Activated naive CD4-positive, alpha-beta T cell treated with anti-CD3 and anti-CD28 coated beads for 36 hours (primary cell): ENCODE measurements around the gene NIM1K. TPM values are rescaled to one million over a fixed set of nuclear protein-coding genes. Genes with fewer than 3 reads are reported as not detected.
"Not testable (repeated sequence)": the region's sequence is repeated elsewhere in the genome, so short reads cannot be mapped to it uniquely, and the experiment has no call there.

Experiments
- CTCF ChIA-PET: fragments of 350-600 bp; sonication (Branson Sonifier 250); formaldehyde crosslinking; loops from one replicate; lab custom pipeline; 2021; ENCODE audit warnings: antibody characterized with exemption; lab: Charles Lee
- DNase-seq: peaks from one replicate; pipeline ENCODE4 v3.0.0-alpha.2; 2020
- H3K27ac Mint-ChIP-seq: one replicate; pipeline ENCODE4 v1.8.0; 2021; ENCODE audit warnings: mild to moderate bottlenecking, mixed read lengths
- H3K27me3 Mint-ChIP-seq: one replicate; pipeline ENCODE4 v1.8.0; 2021; ENCODE audit warnings: low read depth, mixed read lengths
- H3K36me3 Mint-ChIP-seq: one replicate; pipeline ENCODE4 v1.8.0; 2021; ENCODE audit warnings: low read depth, mixed read lengths
- H3K4me1 Mint-ChIP-seq: one replicate; pipeline ENCODE4 v1.8.0; 2021; ENCODE audit warnings: low read depth, mixed read lengths
- H3K4me3 Mint-ChIP-seq: one replicate; pipeline ENCODE4 v1.8.0; 2021; ENCODE audit warnings: mild to moderate bottlenecking, moderate library complexity, mixed read lengths
- H3K9me3 Mint-ChIP-seq: one replicate; pipeline ENCODE4 v1.8.0; 2021; ENCODE audit warnings: mixed read lengths
- intact Hi-C: fragments of 100-400 bp; cut with micrococcal nuclease; formaldehyde crosslinking; loops from one replicate; pipeline ENCODE4 v1.15.1; 2023
- total RNA-seq, 2 experiments: library from RNA; stranded (reverse); gene quantifications; one replicate each; pipeline ENCODE4 v1.2.3, GENCODE V29; 2021

Gene NIM1K
- total RNA-seq, 2 experiments from 2014 or later, result 0.54 to 0.57 TPM

GRCh38 chr5:43325624-43326023, 133.6 kb downstream of the NIM1K start:
- H3K36me3 Mint-ChIP-seq, DNase-seq, H3K4me1 Mint-ChIP-seq, H3K9me3 Mint-ChIP-seq, H3K27me3 Mint-ChIP-seq, CTCF ChIA-PET, intact Hi-C loops, H3K4me3 Mint-ChIP-seq, H3K27ac Mint-ChIP-seq: not testable (repeated sequence)

Other genes with a start within 250 kb of the NIM1K start
- 1 to 10 TPM; 6.0 to 6.5 TPM for gene ANXA2R, start 151.9 kb upstream of the NIM1K start, total RNA-seq
- 10 to 100 TPM; 25.0 to 29.6 TPM for gene ZNF131, start 71.3 kb upstream of the NIM1K start, total RNA-seq
- 100 to 1,000 TPM; 105 TPM for gene HMGCS1, start 121.2 kb downstream of the NIM1K start, total RNA-seq
- 1 to 10 TPM; 5.4 TPM for gene CCL28, start 220.2 kb downstream of the NIM1K start, total RNA-seq